Hematopoietic multipotent progenitor cell treated with erythropoietin and hydrocortisone succinate and interleukin-3 and kit ligand, for 4 days (in vitro differentiated cells): Measurements from ENCODE around the gene LAMA5.

Experiments used
- DNase-seq: peaks from one replicate; pipeline ENCODE4 v3.0.0-alpha.2; 2015

Gene LAMA5

DNA sequence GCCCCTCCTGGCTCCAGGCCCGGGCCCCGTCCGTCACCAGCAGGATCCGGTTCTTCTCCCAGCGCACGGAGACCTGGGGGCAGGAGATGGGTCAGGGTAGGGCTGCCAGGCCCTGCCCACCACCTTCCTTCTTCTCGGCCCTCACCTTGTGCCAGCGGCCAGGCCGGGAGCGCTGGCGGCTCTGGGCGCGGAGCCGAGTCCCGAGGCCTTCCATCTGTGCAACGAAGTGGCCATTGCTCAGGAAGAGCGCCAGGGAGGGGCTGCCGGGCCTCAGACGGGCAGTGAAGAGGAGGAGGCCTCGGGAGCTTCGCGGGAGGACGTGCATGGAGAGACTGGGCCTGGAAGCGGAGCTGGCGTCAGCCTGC lies 56.4 kb downstream of the LAMA5 start:
- no peak for DNase-seq

DNA sequence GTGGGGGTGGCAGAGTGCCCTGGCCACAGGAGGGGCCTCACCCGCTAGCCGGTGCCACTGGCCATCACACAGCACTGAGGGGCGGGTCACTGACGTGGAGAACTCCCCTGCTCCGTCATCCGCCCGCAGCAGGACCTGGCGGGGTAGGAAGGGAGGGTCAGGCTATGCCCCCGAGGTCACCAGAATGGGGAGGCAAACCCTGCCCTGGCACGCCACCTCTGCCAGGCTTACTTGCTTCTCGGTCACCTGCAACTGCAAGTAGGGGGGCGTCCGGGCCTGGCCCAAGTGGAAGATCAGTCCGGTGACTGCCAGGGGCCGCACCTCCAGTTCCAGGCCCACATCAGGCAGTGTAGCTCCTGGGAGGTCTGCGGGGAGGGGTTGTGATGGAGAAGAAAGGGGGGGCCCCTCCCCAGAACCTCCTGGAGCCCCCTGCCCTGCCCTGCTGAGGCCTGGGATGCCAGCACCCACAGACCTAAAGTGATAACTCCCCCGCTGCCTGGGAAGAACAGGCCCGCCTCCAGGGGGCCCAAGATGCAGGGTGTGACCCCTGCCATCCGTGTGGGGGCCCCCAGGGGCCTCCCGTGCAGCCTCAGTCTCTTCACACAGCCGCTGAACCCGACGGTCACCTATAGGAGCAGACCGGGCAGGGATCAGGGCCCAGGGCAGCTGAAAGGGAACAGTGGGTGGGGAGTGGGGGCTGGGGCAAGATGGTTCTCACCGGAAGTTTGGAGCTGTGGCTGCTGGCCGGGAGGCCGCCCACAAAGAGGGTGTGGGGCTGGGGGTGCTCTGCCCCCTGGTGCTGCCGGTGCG lies 57.0 kb downstream of the LAMA5 start:
- DNase-seq = no peak

DNA sequence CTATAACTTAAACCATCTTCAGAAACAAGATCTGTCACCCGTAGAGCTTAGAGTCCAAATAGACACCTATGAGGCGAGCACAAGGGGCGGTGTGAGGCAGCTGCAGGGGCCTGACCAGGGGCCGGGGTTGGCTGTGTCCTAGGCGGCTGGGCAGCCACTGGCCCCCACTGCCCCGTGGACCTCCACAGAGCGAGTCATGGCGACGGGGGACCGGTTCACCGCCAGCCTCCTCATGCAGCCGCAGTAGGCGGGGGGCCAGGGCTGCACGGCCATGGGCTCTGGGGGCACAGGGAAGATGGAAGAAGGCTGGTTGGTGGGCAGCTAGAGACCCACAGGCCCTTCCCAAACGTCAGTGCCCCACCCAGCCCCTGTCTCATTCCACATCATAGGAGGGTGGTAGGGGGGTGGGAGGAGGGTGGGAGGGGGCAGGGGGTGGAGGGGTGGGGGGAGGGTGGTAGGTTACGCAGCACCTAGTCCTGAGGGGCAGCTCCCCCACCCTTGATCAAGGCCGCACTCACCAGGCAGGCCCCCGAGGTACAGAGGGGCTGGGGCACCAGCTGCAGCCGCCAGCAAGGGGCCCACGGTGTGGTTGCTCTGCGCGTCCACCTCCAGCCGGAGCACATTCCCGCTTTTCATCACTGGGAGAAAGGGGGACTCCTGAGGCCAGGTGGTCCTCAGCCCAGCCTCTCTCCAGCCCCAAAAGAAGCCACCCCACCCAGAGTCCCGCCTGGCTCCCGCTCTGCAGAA lies 57.7 kb downstream of the LAMA5 start:
- DNase-seq = no peak

DNA sequence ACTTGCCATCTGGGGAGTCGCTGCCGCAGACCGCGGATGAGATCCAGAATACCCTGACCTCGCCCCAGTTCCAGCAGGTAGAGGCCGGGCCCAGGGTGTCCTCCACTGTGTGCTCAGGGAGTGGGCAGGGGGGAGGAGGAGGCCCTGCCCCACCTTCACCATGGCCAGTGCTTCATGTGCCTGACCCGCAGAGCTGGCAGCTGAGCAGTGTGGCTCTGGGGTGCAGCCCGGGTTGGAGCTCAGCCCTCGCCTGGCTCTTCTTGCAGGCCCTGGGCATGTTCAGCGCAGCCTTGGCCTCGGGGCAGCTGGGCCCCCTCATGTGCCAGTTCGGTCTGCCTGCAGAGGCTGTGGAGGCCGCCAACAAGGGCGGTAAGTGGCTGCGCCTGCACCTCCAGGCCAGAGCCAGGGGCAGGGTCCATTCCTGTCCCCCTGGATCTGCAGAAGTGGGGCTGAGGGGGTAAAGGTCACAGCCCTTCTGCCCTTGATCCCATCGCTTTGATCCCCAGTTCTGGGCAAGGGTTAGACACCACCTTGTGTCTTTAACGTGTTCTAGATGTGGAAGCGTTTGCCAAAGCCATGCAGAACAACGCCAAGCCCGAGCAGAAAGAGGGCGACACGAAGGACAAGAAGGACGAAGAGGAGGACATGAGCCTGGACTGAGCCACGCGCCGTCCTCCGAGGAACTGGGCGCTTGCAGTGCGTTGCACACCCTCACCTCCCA lies 58.9 kb downstream of the LAMA5 start:
- DNase-seq = no peak

- DNase-seq = no peak
Measured at GRCh38 chr20:62307226-62308101, 59.6 kb downstream of the LAMA5 start.

- no peak for DNase-seq
Measured at GRCh38 chr20:62306414-62307187, 60.5 kb downstream of the LAMA5 start.

- DNase-seq = no peak
Measured at GRCh38 chr20:62305765-62306413, 61.2 kb downstream of the LAMA5 start.

- DNase-seq = peak; percentile 37
Measured at GRCh38 chr20:62305149-62305764, 61.9 kb downstream of the LAMA5 start.

- DNase-seq = no peak
Measured at GRCh38 chr20:62304331-62305148, 62.6 kb downstream of the LAMA5 start.

- peak; percentile 49 for DNase-seq
Measured at GRCh38 chr20:62303340-62304226, 63.5 kb downstream of the LAMA5 start.

- no peak for DNase-seq
Measured at GRCh38 chr20:62303062-62303339, 64.1 kb downstream of the LAMA5 start.

DNA sequence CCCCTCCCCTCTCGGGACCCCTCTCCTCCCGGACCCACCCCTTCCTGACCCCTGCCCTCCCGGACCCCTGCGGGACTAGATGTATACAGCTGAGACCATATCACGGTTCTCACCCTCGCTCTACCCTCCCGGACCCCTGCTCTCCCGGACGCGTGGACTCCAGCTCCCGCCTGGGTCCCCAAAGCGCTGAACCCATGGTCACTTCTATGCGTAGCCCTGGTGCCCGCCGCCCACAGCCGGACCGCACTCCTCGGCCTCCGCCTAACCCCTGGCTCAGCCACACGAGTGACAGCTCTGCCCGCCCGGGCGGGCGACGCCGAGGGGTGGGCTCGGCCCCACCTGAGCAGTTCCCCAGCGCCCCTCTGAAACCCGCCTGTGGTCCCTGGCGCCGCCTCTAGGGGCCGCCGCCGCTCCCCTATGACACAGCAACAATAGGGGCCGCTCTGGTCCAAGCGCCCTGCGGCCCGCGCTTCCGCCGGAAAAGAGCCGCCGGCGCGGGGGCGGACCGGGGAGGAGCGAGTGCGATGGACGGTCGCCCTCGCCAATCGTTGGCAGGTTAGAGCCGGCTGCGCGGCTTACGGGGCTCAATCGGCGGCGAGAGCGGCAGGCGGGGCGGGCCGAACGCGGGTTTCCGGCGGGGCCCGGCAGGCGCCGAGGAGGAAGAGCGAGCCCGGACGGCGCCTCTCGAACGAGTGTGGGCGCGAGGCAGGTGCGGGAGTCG lies 64.6 kb downstream of the LAMA5 start, which contains the start of gene ADRM1:
ADRM1 (plus strand) TSS at position 657 of the 721 bp plus-strand sequence. CDS start 572 bp downstream, outside the sequence.
- peak; percentile 98 for DNase-seq

GRCh38 chr20:62301773-62302340 lies 65.3 kb downstream of the LAMA5 start:
- DNase-seq = peak; percentile 99

- DNase-seq = no peak
Measured at GRCh38 chr20:62301111-62301668, 65.9 kb downstream of the LAMA5 start.

DNA sequence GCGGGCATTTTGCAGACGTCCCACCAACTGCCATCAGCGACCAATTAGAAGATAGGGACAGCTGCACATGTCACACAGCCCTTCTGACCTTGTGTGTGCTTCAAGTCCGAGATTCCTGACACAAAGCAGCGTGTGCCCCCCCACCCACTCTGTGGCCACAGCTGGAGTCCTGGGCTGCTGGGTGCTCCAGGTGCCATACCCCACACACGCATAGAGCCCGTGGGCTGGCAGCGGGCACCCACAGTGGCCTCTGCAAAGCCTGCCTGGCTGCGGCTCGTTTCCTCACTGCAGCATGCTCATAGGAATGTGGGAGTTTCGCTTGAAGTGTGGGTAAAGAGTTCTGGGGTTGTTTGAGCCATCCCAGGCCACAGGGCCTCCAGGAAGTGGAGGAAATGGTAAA lies 66.8 kb downstream of the LAMA5 start:
- no peak for DNase-seq

GRCh38 chr20:62299666-62300236 lies 67.4 kb downstream of the LAMA5 start:
- DNase-seq = no peak

- DNase-seq = no peak
Measured at GRCh38 chr20:62298577-62299249, 68.4 kb downstream of the LAMA5 start.
